Fibroblast of lung (primary cell): Measurements from ENCODE around the gene CCIN. TPM values are rescaled to one million over a fixed set of nuclear protein-coding genes. Genes with fewer than 3 reads are reported as not detected.
"Not testable (repeated sequence)": the region's sequence is repeated elsewhere in the genome, so short reads cannot be mapped to it uniquely, and the experiment has no call there.

Experiments
- DNase-seq, 2 donors: peaks; one replicate each; pipeline versions ENCODE4 v3.0.0 to v3.0.0-alpha.2; 2010; ENCODE audit warnings: low read depth in 2 of 2
- H2AFZ ChIP-seq: 2 replicates; pipeline ENCODE4 v1.5.1; 2012; ENCODE audit warnings: low read length, control low read depth, inconsistent platforms
- H3K27ac ChIP-seq: 2 replicates; pipeline ENCODE4 v1.5.1; 2011; ENCODE audit warnings: low read length, control low read depth; ENCODE audit not compliant: insufficient read depth
- H3K27me3 ChIP-seq: 2 replicates; pipeline ENCODE4 v1.5.1; 2011; ENCODE audit warnings: mild to moderate bottlenecking, low read length; ENCODE audit not compliant: control insufficient read depth, insufficient read depth
- H3K36me3 ChIP-seq: 2 replicates; pipeline ENCODE4 v1.5.1; 2011; ENCODE audit warnings: low read length; ENCODE audit not compliant: control insufficient read depth, insufficient read depth
- H3K4me1 ChIP-seq: 2 replicates; pipeline ENCODE4 v1.5.1; 2011; ENCODE audit warnings: low read length; ENCODE audit not compliant: control insufficient read depth, insufficient read depth; ENCODE audit errors: extremely low read depth
- H3K4me2 ChIP-seq: 2 replicates; pipeline ENCODE4 v1.5.1; 2011; ENCODE audit warnings: low read length, control low read depth; ENCODE audit not compliant: insufficient read depth; ENCODE audit errors: extremely low read depth
- H3K4me3 ChIP-seq, 4 experiments: fragments of 200-600 bp in 1 of 4; sonication (generic) in 1 of 4; replicated peaks in 1 of 4; 2 replicates each; pipeline ENCODE4 v1.5.1; 2011 to 2016; ENCODE audit warnings: low read length in 4 of 4, low read depth in 3 of 4, mild to moderate bottlenecking in 3 of 4, control low read depth in 2 of 4, inconsistent platforms in 1 of 4, mixed read lengths in 1 of 4; ENCODE audit not compliant: insufficient read depth in 1 of 4; ENCODE audit errors: control extremely low read depth in 1 of 4
- H3K79me2 ChIP-seq: 2 replicates; pipeline ENCODE4 v1.5.1; 2012; ENCODE audit warnings: mild to moderate bottlenecking, low read length, inconsistent platforms; ENCODE audit not compliant: control insufficient read depth, insufficient read depth
- H3K9ac ChIP-seq: 2 replicates; pipeline ENCODE4 v1.5.1; 2011; ENCODE audit warnings: mild to moderate bottlenecking, low read length, control low read depth; ENCODE audit not compliant: insufficient read depth
- H3K9me3 ChIP-seq: 2 replicates; pipeline ENCODE4 v1.5.1; 2012; ENCODE audit warnings: low read depth, low read length; ENCODE audit not compliant: control insufficient read depth, insufficient read depth
- H4K20me1 ChIP-seq: 2 replicates; pipeline ENCODE4 v1.5.1; 2011; ENCODE audit warnings: low read length; ENCODE audit not compliant: control insufficient read depth, insufficient read depth; ENCODE audit errors: extremely low read depth
- EZH2 ChIP-seq: IDR thresholded peaks from 2 replicates; pipeline ENCODE4 v1.5.1; 2012; ENCODE audit warnings: low read length, control low read depth, mild to moderate bottlenecking; ENCODE audit errors: missing control alignments
- polyA plus RNA-seq, 2 donors: library from polyadenylated mRNA; depleted of rRNA in 1 of 2; stranded (reverse) in 1 of 2; unstranded in 1 of 2; fragments of >200 nt; gene quantifications; 2 replicates each; pipeline ENCODE4 v1.2.1, GENCODE V29; 2011 to 2012; ENCODE audit warnings: missing spikeins in 1 of 2
- total RNA-seq: library from RNA; depleted of rRNA; stranded (reverse); fragments of >200 nt; gene quantifications from 2 replicates; pipeline ENCODE4 v1.2.1, GENCODE V29; 2014
- TF ChIP-seq, protein P1 (sequence below), 2 donors: IDR thresholded peaks in 1 of 2; conservative IDR thresholded peaks in 1 of 2; 1 replicate in 1 of 2; 2 replicates in 1 of 2; pipeline ENCODE4 v1.5.1; 2011 to 2012; ENCODE audit warnings: low read length in 2 of 2, control low read depth in 1 of 2, inconsistent platforms in 1 of 2, low read depth in 1 of 2, mild to moderate bottlenecking in 1 of 2

CCIN gene
- total and polyA plus RNA-seq, 2 donors (not counting 1 experiment from before 2014, with no cell fraction given) = 0.40 to 1.3 TPM

- no peaks in the 10 kb centered on the region for H4K20me1 ChIP-seq
- no peaks in the 10 kb centered on the region for H3K36me3 ChIP-seq
- TF ChIP-seq, protein P1, sequence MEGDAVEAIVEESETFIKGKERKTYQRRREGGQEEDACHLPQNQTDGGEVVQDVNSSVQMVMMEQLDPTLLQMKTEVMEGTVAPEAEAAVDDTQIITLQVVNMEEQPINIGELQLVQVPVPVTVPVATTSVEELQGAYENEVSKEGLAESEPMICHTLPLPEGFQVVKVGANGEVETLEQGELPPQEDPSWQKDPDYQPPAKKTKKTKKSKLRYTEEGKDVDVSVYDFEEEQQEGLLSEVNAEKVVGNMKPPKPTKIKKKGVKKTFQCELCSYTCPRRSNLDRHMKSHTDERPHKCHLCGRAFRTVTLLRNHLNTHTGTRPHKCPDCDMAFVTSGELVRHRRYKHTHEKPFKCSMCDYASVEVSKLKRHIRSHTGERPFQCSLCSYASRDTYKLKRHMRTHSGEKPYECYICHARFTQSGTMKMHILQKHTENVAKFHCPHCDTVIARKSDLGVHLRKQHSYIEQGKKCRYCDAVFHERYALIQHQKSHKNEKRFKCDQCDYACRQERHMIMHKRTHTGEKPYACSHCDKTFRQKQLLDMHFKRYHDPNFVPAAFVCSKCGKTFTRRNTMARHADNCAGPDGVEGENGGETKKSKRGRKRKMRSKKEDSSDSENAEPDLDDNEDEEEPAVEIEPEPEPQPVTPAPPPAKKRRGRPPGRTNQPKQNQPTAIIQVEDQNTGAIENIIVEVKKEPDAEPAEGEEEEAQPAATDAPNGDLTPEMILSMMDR (conservative IDR thresholded peaks at IDR 0.05 in 1 of 2, IDR thresholded peaks at IDR 0.05 in 1 of 2; ENCODE audit: low read depth in 1 of 2, low read length in 2 of 2) = no peak
- TF ChIP-seq EZH2 = no peak
- no peaks in the 10 kb centered on the region for H3K79me2 ChIP-seq
- no peak overlapping the region for H3K9ac ChIP-seq
- H3K27me3 ChIP-seq = no peaks in the 10 kb centered on the region
- no peak overlapping the region for H3K4me2 ChIP-seq
- no peak overlapping the region for H3K4me3 ChIP-seq
- no peaks in the 10 kb centered on the region for H3K9me3 ChIP-seq
- no peaks in the 10 kb centered on the region for H3K4me1 ChIP-seq
- H3K27ac ChIP-seq = no peak overlapping the region
- H2AFZ ChIP-seq = no peak overlapping the region
- DNase-seq = no peak
Observed at GRCh38 chr9:36174731-36175130, 5.5 kb downstream of the CCIN start.

- H3K4me1 ChIP-seq, H3K27ac ChIP-seq, H3K4me2 ChIP-seq, H3K36me3 ChIP-seq, H2AFZ ChIP-seq, H3K79me2 ChIP-seq, H3K9ac ChIP-seq, H4K20me1 ChIP-seq, H3K4me3 ChIP-seq, DNase-seq, H3K9me3 ChIP-seq, H3K27me3 ChIP-seq: not testable (repeated sequence)
Observed at GRCh38 chr9:36175209-36175608, 6.0 kb downstream of the CCIN start.

GRCh38 chr9:36176496-36176895 is 7.3 kb downstream of the CCIN start:
- not testable (repeated sequence) for H3K79me2 ChIP-seq, H3K4me2 ChIP-seq, H3K9ac ChIP-seq, H3K27me3 ChIP-seq, H3K9me3 ChIP-seq, H3K4me3 ChIP-seq, H3K27ac ChIP-seq, H2AFZ ChIP-seq, DNase-seq, H3K36me3 ChIP-seq, H3K4me1 ChIP-seq, H4K20me1 ChIP-seq

GRCh38 chr9:36177571-36177970 is 8.4 kb downstream of the CCIN start:
- peak in 1 of 2 donors; percentile 56 for DNase-seq
- H3K9me3 ChIP-seq = no peaks in the 10 kb centered on the region
- no peaks in the 10 kb centered on the region for H3K4me1 ChIP-seq
- H3K27me3 ChIP-seq = no peaks in the 10 kb centered on the region
- no peak overlapping the region for H3K9ac ChIP-seq
- no peaks in the 10 kb centered on the region for H4K20me1 ChIP-seq
- TF ChIP-seq, protein P1 (conservative IDR thresholded peaks at IDR 0.05 in 1 of 2, IDR thresholded peaks at IDR 0.05 in 1 of 2; ENCODE audit: low read depth in 1 of 2, low read length in 2 of 2) = no peak
- TF ChIP-seq EZH2 = no peak
- no peak overlapping the region for H3K27ac ChIP-seq
- H3K79me2 ChIP-seq = no peaks in the 10 kb centered on the region
- no peak overlapping the region for H3K4me3 ChIP-seq
- H3K36me3 ChIP-seq = no peaks in the 10 kb centered on the region
- H3K4me2 ChIP-seq = no peak overlapping the region
- H2AFZ ChIP-seq = no peak overlapping the region

DNA sequence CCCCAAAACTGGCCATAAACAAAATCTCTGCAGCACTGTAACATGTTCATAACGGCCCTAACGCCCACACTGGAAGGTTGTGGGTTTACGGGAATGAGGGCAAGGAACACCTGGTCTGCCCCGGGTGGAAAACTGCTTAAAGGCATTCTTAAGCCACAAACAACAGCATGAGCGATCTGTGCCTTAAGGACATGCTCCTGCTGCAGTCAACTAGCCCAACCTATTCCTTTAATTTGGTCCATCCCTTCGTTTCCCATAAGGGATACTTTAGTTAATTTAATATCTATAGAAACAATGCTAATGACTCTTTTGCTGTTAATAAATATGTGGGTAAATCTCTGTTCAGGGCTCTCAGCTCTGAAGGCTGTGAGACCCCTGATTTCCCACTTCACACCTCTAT is 11.1 kb downstream of the CCIN start:
- not testable (repeated sequence) for H3K4me3 ChIP-seq, H3K4me2 ChIP-seq, H2AFZ ChIP-seq, H4K20me1 ChIP-seq, H3K36me3 ChIP-seq, H3K27me3 ChIP-seq, H3K9ac ChIP-seq, H3K27ac ChIP-seq, H3K4me1 ChIP-seq, DNase-seq, H3K9me3 ChIP-seq, H3K79me2 ChIP-seq
